ENCODE data around the gene ITPR1.

- no peak for TF ChIP-seq REPIN1 (tag by site-specific recombination; IDR thresholded peaks at IDR 0.05; ENCODE audit: low read depth)
- TF ChIP-seq CTCF (tag by site-specific recombination; IDR thresholded peaks at IDR 0.05): no peak
- TF ChIP-seq ZNF561 (tag by site-specific recombination; IDR thresholded peaks at IDR 0.05; ENCODE audit: borderline replicate concordance): no peak
- no peak for TF ChIP-seq TSHZ1 (tag by site-specific recombination; IDR thresholded peaks at IDR 0.05; ENCODE audit: borderline replicate concordance)
- TF ChIP-seq ZNF791 (tag by site-specific recombination; IDR thresholded peaks at IDR 0.05): no peak
- no peak for TF ChIP-seq ZNF529 (tag by site-specific recombination; IDR thresholded peaks at IDR 0.05; ENCODE audit: insufficient replicate concordance)
- TF ChIP-seq BCL11A (tag by site-specific recombination; IDR thresholded peaks at IDR 0.05; ENCODE audit: low read depth): no peak
- TF ChIP-seq, protein P1, sequence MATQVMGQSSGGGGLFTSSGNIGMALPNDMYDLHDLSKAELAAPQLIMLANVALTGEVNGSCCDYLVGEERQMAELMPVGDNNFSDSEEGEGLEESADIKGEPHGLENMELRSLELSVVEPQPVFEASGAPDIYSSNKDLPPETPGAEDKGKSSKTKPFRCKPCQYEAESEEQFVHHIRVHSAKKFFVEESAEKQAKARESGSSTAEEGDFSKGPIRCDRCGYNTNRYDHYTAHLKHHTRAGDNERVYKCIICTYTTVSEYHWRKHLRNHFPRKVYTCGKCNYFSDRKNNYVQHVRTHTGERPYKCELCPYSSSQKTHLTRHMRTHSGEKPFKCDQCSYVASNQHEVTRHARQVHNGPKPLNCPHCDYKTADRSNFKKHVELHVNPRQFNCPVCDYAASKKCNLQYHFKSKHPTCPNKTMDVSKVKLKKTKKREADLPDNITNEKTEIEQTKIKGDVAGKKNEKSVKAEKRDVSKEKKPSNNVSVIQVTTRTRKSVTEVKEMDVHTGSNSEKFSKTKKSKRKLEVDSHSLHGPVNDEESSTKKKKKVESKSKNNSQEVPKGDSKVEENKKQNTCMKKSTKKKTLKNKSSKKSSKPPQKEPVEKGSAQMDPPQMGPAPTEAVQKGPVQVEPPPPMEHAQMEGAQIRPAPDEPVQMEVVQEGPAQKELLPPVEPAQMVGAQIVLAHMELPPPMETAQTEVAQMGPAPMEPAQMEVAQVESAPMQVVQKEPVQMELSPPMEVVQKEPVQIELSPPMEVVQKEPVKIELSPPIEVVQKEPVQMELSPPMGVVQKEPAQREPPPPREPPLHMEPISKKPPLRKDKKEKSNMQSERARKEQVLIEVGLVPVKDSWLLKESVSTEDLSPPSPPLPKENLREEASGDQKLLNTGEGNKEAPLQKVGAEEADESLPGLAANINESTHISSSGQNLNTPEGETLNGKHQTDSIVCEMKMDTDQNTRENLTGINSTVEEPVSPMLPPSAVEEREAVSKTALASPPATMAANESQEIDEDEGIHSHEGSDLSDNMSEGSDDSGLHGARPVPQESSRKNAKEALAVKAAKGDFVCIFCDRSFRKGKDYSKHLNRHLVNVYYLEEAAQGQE (tag by site-specific recombination; IDR thresholded peaks at IDR 0.05): no peak
- TF ChIP-seq ZNF16 (tag by site-specific recombination; IDR thresholded peaks at IDR 0.05; ENCODE audit: low read depth): no peak
- no peak for TF ChIP-seq ZBTB17 (tag by site-specific recombination; IDR thresholded peaks at IDR 0.05)
- TF ChIP-seq, protein P2, sequence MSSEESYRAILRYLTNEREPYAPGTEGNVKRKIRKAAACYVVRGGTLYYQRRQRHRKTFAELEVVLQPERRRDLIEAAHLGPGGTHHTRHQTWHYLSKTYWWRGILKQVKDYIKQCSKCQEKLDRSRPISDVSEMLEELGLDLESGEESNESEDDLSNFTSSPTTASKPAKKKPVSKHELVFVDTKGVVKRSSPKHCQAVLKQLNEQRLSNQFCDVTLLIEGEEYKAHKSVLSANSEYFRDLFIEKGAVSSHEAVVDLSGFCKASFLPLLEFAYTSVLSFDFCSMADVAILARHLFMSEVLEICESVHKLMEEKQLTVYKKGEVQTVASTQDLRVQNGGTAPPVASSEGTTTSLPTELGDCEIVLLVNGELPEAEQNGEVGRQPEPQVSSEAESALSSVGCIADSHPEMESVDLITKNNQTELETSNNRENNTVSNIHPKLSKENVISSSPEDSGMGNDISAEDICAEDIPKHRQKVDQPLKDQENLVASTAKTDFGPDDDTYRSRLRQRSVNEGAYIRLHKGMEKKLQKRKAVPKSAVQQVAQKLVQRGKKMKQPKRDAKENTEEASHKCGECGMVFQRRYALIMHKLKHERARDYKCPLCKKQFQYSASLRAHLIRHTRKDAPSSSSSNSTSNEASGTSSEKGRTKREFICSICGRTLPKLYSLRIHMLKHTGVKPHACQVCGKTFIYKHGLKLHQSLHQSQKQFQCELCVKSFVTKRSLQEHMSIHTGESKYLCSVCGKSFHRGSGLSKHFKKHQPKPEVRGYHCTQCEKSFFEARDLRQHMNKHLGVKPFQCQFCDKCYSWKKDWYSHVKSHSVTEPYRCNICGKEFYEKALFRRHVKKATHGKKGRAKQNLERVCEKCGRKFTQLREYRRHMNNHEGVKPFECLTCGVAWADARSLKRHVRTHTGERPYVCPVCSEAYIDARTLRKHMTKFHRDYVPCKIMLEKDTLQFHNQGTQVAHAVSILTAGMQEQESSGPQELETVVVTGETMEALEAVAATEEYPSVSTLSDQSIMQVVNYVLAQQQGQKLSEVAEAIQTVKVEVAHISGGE (tag by site-specific recombination; conservative IDR thresholded peaks at IDR 0.05; ENCODE audit: low read depth): no peak
- no peak for TF ChIP-seq ZFP37 (tag by site-specific recombination; IDR thresholded peaks at IDR 0.05)
- no peak for TF ChIP-seq ZNF266 (tag by site-specific recombination; IDR thresholded peaks at IDR 0.05; ENCODE audit: low read depth)
- no peak for TF ChIP-seq ZNF221 (tag by site-specific recombination; IDR thresholded peaks at IDR 0.05; ENCODE audit: borderline replicate concordance)
These were observed 307.4 kb downstream of the ITPR1 start for GRCh38 chr3:4800595-4800994.

All from HEK293 (cell line).